Right lobe of liver (tissue), 6 donors: ENCODE measurements around the gene CEPT1. TPM values are rescaled to one million over a fixed set of nuclear protein-coding genes. Genes with fewer than 3 reads are reported as not detected.

Experiments used
- ATAC-seq, 4 donors: fragments of 200-7000 bp; cut with Tn5 transposase; one replicate each; pipeline ENCODE4 v1.9.1; 2020; ENCODE audit warnings: mild to moderate bottlenecking in 4 of 4, moderate library complexity in 4 of 4
- DNase-seq, 3 donors: peaks; one replicate each; pipeline ENCODE4 v3.0.0-alpha.2; 2020
- H3K27ac ChIP-seq, 3 donors: fragments of 200-600 bp; one replicate each; pipeline ENCODE4 v1.8.0; 2022
- H3K27me3 ChIP-seq, 2 donors: fragments of 200-600 bp; one replicate each; pipeline ENCODE4 v1.8.0; 2022
- H3K36me3 ChIP-seq, 4 donors: fragments of 200-600 bp; sonication (generic) in 1 of 4; one replicate each; pipeline versions ENCODE4 v1.5.1 to v1.8.0; 2017 to 2022; ENCODE audit warnings: control low read depth in 1 of 4
- H3K4me1 ChIP-seq, 4 donors: fragments of 200-600 bp; sonication (generic) in 1 of 4; one replicate each; pipeline versions ENCODE4 v1.5.1 to v1.8.0; 2017 to 2022; ENCODE audit warnings: control low read depth in 1 of 4
- H3K4me3 ChIP-seq, 3 donors: fragments of 200-600 bp; one replicate each; pipeline ENCODE4 v1.8.0; 2022
- H3K9me3 ChIP-seq, 4 donors: fragments of 200-600 bp; sonication (generic) in 1 of 4; one replicate each; pipeline versions ENCODE4 v1.5.1 to v1.8.0; 2017 to 2022; ENCODE audit warnings: control low read depth in 1 of 4
- POLR2A ChIP-seq: fragments of 450-650 bp; IDR thresholded peaks from one replicate; pipeline ENCODE4 v1.6.1; 2017; ENCODE audit warnings: antibody characterized with exemption, mild to moderate bottlenecking
- WGBS: methylation state at CpG from one replicate; pipeline ENCODE4 v1.1.6; 2018; ENCODE audit warnings: low coverage, low lambda C conversion rate; ENCODE audit not compliant: insufficient coverage; ENCODE audit errors: missing lambda C conversion rate; 5-methylcytosine and 5-hydroxymethylcytosine counted together
- intact Hi-C, 2 donors: fragments of 100-400 bp; cut with DNase I; formaldehyde crosslinking; loops; one replicate each; pipeline versions ENCODE4 v1.11.2 to v1.14.1; 2022
- small RNA-seq, 2 experiments: library from RNA; depleted of rRNA; stranded (forward); fragments of <200 nt; gene quantifications; one replicate each; pipeline ENCODE3, GENCODE V24; 2016
- total RNA-seq, 6 experiments: library from RNA; depleted of rRNA in 2 of 6; stranded (reverse); fragments of >200 nt in 2 of 6; fragmentation: NEBNext Ultra II Directional in 3 of 6; extraction: Animal tissue kit (Norgen Biotek cat#: 25700) in 3 of 6; gene quantifications; one replicate each; pipeline versions ENCODE4 v1.1.0 to v1.2.4, GENCODE V29; 2016 to 2023
- TF ChIP-seq, protein P1 (sequence below), 4 donors: fragments of 200-600 bp in 3 of 4; fragments of 450-650 bp in 1 of 4; IDR thresholded peaks; one replicate each; pipeline versions ENCODE4 v1.5.1 to v1.8.0; 2016 to 2022; ENCODE audit warnings: antibody characterized with exemption in 4 of 4, mild to moderate bottlenecking in 2 of 4
- donor health status: DM: no; HTN: yes; CAD: no.
- donor health status: DM: no; HTN: no; CAD: no.
- donor health status: DM: no; HTN: no; CAD: no.
- donor health status: DM: no; HTN: yes; CAD: no.
- donor health status: DM: no; HTN: yes; CAD: no.

The CEPT1 gene
- total RNA-seq, 6 experiments from 2014 or later, result 21.9 to 35.0 (median 27.8) TPM

- no peak overlapping the region for H3K27ac ChIP-seq
- H3K4me3 ChIP-seq, result no peak overlapping the region
- no peak for TF ChIP-seq POLR2A
- TF ChIP-seq, protein P1, sequence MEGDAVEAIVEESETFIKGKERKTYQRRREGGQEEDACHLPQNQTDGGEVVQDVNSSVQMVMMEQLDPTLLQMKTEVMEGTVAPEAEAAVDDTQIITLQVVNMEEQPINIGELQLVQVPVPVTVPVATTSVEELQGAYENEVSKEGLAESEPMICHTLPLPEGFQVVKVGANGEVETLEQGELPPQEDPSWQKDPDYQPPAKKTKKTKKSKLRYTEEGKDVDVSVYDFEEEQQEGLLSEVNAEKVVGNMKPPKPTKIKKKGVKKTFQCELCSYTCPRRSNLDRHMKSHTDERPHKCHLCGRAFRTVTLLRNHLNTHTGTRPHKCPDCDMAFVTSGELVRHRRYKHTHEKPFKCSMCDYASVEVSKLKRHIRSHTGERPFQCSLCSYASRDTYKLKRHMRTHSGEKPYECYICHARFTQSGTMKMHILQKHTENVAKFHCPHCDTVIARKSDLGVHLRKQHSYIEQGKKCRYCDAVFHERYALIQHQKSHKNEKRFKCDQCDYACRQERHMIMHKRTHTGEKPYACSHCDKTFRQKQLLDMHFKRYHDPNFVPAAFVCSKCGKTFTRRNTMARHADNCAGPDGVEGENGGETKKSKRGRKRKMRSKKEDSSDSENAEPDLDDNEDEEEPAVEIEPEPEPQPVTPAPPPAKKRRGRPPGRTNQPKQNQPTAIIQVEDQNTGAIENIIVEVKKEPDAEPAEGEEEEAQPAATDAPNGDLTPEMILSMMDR (IDR thresholded peaks at IDR 0.05), result no peak
- DNase-seq (no peak), ATAC-seq (no peak)
- WGBS, result 71% methylated on average over 4 of the region's 4 CpGs
- no peaks in the 10 kb centered on the region for H3K4me1 ChIP-seq
- H3K36me3 ChIP-seq, result no peaks in the 10 kb centered on the region
- intact Hi-C loops, result loop anchor here in 1 of 2 donors (10.0 kb wide), 1 partner anchor 199 kb away; no protein-coding TSS in a partner anchor
- no peaks in the 10 kb centered on the region for H3K27me3 ChIP-seq
- no peaks in the 10 kb centered on the region for H3K9me3 ChIP-seq
Measured at GRCh38 chr1:111234258-111234657, 94.2 kb downstream of the CEPT1 start.

Small RNA genes within 50 kb of the gene (small RNA-seq; reads per million reads assigned to genes)
- gene AL355816.1, result 0 reads per million in 2 experiments

Other genes with a start within 250 kb of the CEPT1 start
- 1 to 10 TPM; 3.8 to 7.8 (median 5.8) TPM for gene LRIF1, start 176.3 kb upstream of the CEPT1 start, total RNA-seq
- 10 to 100 TPM; 16.7 to 37.2 (median 22.9) TPM for gene DRAM2, start 130 bp upstream of the CEPT1 start, total RNA-seq
- gene DENND2D, start 60.4 kb downstream of the CEPT1 start, total RNA-seq, result 10 to 100 TPM in 5 of 6 experiments, 1 to 10 TPM in 1; 9.6 to 18.6 (median 13.9) TPM
- gene CHI3L2, start 87.5 kb downstream of the CEPT1 start, total RNA-seq, result under 1 TPM in 5 of 6 experiments, not detected in 1; 0.15 to 0.58 (median 0.26) TPM
- gene CHIA, start 150.6 kb downstream of the CEPT1 start, total RNA-seq, result not detected